ENCODE data around the gene SYCE1L.

GRCh38 chr16:77193377-77193776 is 5.8 kb upstream of the SYCE1L start:
- TF ChIP-seq CTCF (IDR thresholded peaks at IDR 0.05) (no peak), POLR2A (IDR thresholded peaks at IDR 0.05; ENCODE audit: low read depth) (no peak), POLR2AphosphoS5 (IDR thresholded peaks at IDR 0.05) (no peak), EP300 (IDR thresholded peaks at IDR 0.05) (no peak)
